ENCODE results near the gene GGTLC1. TPM values are rescaled to one million over a fixed set of nuclear protein-coding genes. Genes with fewer than 3 reads are reported as not detected.

GGTLC1 gene
- total and polyA plus RNA-seq, 11 donors = not detected

DNA sequence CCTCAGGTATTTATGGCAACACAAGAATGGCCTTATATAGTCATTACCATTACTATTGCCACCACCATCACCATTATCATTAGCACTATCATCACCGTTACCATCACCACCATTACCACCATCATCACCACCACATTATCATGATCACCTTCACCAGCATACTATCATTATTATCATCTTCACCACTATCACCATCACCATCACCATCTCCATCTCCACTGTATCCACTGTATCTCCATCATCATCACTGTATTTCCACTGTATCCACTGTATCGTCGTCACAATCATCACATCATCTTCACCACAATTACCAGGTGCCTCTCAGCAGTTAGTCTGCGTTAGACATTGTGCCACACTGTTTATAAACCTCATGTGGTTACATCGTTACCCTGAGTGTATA lies 45.3 kb downstream of the GGTLC1 start:
- H3K27ac ChIP-seq = no peak overlapping the region
- WGBS, 4 donors = 83 to 90% (median 86%) methylated on average over 5 of the region's 5 CpGs
- H3K4me3 ChIP-seq = no peak overlapping the region
- peaks cover 0 to 5% (median 0%) of the 10 kb centered on the region in 9 donors for H3K27me3 ChIP-seq
- peaks cover 0 to 5% (median 0%) of the 10 kb centered on the region in 12 donors for H3K9me3 ChIP-seq
- H3K36me3 ChIP-seq = no peaks in the 10 kb centered on the region
- H3K4me1 ChIP-seq = peaks cover 0 to 6% (median 0%) of the 10 kb centered on the region in 12 donors
- intact Hi-C loops (cut with DNase I) = loop anchor here in 1 of 10 donors (5.0 kb wide), 1 partner anchor 974 kb away; no protein-coding TSS in a partner anchor
- no peak for DNase-seq
- TF ChIP-seq POLR2A (IDR thresholded peaks at IDR 0.05) = no peak
- TF ChIP-seq, protein P1, sequence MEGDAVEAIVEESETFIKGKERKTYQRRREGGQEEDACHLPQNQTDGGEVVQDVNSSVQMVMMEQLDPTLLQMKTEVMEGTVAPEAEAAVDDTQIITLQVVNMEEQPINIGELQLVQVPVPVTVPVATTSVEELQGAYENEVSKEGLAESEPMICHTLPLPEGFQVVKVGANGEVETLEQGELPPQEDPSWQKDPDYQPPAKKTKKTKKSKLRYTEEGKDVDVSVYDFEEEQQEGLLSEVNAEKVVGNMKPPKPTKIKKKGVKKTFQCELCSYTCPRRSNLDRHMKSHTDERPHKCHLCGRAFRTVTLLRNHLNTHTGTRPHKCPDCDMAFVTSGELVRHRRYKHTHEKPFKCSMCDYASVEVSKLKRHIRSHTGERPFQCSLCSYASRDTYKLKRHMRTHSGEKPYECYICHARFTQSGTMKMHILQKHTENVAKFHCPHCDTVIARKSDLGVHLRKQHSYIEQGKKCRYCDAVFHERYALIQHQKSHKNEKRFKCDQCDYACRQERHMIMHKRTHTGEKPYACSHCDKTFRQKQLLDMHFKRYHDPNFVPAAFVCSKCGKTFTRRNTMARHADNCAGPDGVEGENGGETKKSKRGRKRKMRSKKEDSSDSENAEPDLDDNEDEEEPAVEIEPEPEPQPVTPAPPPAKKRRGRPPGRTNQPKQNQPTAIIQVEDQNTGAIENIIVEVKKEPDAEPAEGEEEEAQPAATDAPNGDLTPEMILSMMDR (IDR thresholded peaks at IDR 0.05) = no peak
- ATAC-seq = no peak

DNA sequence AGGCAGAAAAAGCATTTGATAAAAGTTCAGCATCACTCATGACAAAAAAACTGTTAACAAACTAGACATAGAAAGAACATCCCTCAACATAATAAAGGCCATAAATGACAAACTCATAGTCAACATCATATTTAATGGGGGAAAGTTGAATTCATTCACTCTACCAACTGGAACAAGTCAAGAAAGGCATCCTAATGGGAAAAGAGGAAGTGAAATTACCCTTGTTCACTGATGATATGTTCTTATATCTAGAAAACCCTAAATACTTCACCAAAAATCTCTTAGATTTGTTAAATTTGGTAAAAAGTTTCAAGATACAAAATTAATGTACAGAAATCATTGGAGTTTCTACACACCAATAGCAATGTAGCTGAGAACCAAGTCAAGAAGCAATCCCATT lies 48.9 kb downstream of the GGTLC1 start:
- ATAC-seq (no peak), DNase-seq (no peak)
- Histone ChIP-seq H3K27me3 (peaks cover 0 to 7% (median 0%) of the 10 kb centered on the region in 9 donors), H3K4me1 (peaks cover 0 to 6% (median 0%) of the 10 kb centered on the region in 12 donors), H3K4me3 (no peak overlapping the region), H3K36me3 (no peaks in the 10 kb centered on the region), H3K27ac (no peak overlapping the region), H3K9me3 (peaks cover 0 to 5% (median 0%) of the 10 kb centered on the region in 12 donors)
- TF ChIP-seq, protein P1 (IDR thresholded peaks at IDR 0.05) = no peak
- intact Hi-C loops (cut with DNase I) = loop anchor here in 9 of 10 donors (2.0 to 10.0 kb wide), 6 partner anchors 45 to 978 kb away; no protein-coding TSS in a partner anchor

DNA sequence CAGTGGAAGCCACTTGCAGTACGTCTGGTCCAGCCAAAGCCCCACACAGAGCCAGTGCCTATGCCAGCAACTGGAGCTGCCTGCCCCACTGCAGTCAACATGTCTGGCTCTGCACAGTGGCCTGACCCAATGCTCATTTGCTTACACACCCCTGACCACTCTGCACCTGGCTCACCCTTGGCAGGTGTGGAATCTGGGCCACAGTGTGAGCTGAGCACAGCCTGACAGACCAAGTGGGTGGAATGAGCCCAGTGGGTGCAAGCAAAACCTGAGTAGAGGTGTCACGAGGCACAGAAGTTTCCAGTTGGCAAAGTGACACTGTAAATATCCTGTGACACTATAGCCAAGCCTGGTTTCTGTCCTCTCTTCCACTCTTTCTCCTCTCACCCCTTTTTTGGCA lies 49.5 kb downstream of the GGTLC1 start:
- H3K4me1 ChIP-seq = peaks cover 0 to 6% (median 0%) of the 10 kb centered on the region in 12 donors
- peaks cover 0 to 7% (median 0%) of the 10 kb centered on the region in 9 donors for H3K27me3 ChIP-seq
- no peak for DNase-seq
- peak in 2 of 4 donors; percentile 22 to 57 for ATAC-seq
- H3K9me3 ChIP-seq = peaks cover 0 to 5% (median 0%) of the 10 kb centered on the region in 12 donors
- no peaks in the 10 kb centered on the region for H3K36me3 ChIP-seq
- no peak overlapping the region for H3K4me3 ChIP-seq
- intact Hi-C loops (cut with DNase I) = loop anchor here in 9 of 10 donors (2.0 to 10.0 kb wide), 6 partner anchors 46 to 978 kb away; no protein-coding TSS in a partner anchor
- no peak overlapping the region for H3K27ac ChIP-seq
- 21 to 50% (median 38%) methylated on average over 1 to 2 of the region's 2 CpGs for WGBS, 4 donors
- TF ChIP-seq, protein P1 (IDR thresholded peaks at IDR 0.05) = no peak
- no peak for TF ChIP-seq POLR2A (IDR thresholded peaks at IDR 0.05)

DNA sequence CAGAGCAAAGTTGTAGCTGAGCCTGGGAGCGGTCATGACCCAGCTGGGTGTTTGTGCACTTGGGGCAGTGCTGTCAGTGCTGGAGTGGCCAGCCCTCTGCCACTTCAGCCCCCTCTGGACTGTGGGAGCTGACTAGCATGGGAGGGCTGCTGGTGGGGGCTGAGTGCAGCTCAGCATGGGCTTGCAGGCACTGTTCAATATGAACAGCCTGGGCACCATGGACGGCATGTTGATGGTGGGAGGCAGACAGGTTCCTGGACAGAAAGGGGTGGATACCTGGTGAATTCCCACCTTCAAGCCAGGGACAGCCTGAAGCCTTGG lies 50.5 kb downstream of the GGTLC1 start:
- TF ChIP-seq POLR2A (IDR thresholded peaks at IDR 0.05) = no peak
- TF ChIP-seq, protein P1 (IDR thresholded peaks at IDR 0.05) = no peak
- peaks cover 0 to 6% (median 0%) of the 10 kb centered on the region in 12 donors for H3K4me1 ChIP-seq
- H3K9me3 ChIP-seq = peaks cover 0 to 5% (median 0%) of the 10 kb centered on the region in 12 donors
- 71 to 84% (median 80%) methylated on average over 1 to 2 of the region's 2 CpGs for WGBS, 4 donors
- ATAC-seq (peak in 1 of 4 donors; percentile 22), DNase-seq (no peak)
- no peak overlapping the region for H3K27ac ChIP-seq
- intact Hi-C loops (cut with DNase I) = loop anchor here in 9 of 10 donors (2.0 to 10.0 kb wide), 6 partner anchors 47 to 979 kb away; no protein-coding TSS in a partner anchor
- H3K27me3 ChIP-seq = peaks cover 0 to 7% (median 0%) of the 10 kb centered on the region in 9 donors
- H3K36me3 ChIP-seq = no peaks in the 10 kb centered on the region
- no peak overlapping the region for H3K4me3 ChIP-seq

All from heart left ventricle (tissue), 16 donors.